ENCODE data around the gene LCP1.

LCP1 gene

DNA sequence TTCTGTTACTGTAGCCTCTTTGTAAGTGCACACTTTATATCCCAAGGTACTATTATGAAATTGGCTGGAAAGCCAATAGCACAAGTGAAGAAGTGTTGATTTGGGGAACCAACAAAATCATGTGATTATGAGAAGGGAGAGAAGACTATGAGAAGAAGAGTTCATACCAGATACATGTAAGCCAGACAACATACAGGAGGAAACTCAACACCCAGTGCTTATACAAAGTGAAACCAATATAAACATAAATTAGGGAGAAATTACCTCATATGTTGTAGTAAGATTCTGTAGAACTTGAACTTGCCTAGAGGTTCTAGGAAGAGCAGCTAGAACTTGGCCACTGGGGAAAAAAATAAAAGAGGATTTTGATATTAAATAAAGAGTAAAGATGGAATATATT is 94.5 kb downstream of the LCP1 start:
- DNase-seq (ENCODE audit: low read depth), result no peak
- in situ Hi-C loops (cut with HindIII; ENCODE audit: low sequenced_read_pairs), result no loop called here

DNA sequence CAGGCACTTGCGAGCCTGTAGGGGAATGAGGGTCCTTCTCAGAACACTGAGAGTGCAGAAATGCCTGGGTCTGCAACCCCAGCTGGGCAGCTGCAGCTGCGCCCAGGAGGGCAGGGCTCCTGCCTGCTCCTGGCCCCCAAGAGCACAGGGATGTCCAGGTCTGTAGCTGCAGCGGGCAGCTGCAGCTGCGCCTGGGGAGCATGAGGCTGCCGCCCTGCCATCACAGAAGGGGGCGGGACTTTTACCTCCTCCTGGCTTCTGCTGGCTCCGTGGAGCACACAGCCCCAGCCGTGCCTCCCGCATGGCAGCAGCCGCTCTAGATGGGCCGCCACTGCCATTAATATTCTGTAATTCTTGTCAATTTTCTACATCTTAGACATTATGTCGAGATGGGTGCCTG is 95.0 kb downstream of the LCP1 start:
- no peak overlapping the region for H3K4me3 ChIP-seq (ENCODE audit: low read depth, low read length)
- TF ChIP-seq, protein P1, sequence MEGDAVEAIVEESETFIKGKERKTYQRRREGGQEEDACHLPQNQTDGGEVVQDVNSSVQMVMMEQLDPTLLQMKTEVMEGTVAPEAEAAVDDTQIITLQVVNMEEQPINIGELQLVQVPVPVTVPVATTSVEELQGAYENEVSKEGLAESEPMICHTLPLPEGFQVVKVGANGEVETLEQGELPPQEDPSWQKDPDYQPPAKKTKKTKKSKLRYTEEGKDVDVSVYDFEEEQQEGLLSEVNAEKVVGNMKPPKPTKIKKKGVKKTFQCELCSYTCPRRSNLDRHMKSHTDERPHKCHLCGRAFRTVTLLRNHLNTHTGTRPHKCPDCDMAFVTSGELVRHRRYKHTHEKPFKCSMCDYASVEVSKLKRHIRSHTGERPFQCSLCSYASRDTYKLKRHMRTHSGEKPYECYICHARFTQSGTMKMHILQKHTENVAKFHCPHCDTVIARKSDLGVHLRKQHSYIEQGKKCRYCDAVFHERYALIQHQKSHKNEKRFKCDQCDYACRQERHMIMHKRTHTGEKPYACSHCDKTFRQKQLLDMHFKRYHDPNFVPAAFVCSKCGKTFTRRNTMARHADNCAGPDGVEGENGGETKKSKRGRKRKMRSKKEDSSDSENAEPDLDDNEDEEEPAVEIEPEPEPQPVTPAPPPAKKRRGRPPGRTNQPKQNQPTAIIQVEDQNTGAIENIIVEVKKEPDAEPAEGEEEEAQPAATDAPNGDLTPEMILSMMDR (IDR thresholded peaks at IDR 0.05; ENCODE audit: low read depth, low read length, missing control alignments), result no peak
- in situ Hi-C loops (cut with HindIII; ENCODE audit: low sequenced_read_pairs), result no loop called here
- DNase-seq (ENCODE audit: low read depth), result no peak

More for the DNA sequence above, 94.5 kb downstream of the LCP1 start:
- H3K4me3 ChIP-seq (ENCODE audit: low read depth, low read length), result no peak overlapping the region
- TF ChIP-seq, protein P1 (IDR thresholded peaks at IDR 0.05; ENCODE audit: low read depth, low read length, missing control alignments), result no peak

DNA sequence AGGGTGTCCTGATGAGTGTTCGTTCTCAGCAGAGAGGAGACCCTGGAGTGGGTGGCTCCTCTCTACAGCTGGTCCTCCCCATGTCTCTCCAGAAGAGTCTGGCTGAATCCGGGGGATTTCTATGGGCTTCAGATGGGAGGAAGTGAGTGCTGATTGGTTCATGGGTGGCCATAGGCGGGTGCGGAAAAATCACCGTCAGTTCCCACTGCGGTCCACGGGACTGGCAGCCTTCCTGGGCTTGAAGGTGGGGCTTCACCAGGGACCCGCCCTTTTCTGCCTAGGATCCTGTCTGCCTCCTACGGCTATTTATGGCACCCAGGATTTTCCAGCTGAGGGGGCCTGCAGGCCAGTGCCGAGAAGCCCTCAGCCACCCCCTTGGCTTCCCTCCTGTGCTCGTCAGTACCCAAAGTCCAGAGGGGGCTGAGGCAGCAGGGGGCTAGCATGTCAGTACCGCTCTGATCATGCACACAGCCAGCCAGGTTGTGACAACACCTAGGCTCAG is 95.5 kb downstream of the LCP1 start:
- H3K4me3 ChIP-seq (ENCODE audit: low read depth, low read length), result no peak overlapping the region
- DNase-seq (ENCODE audit: low read depth), result no peak
- TF ChIP-seq, protein P1 (IDR thresholded peaks at IDR 0.05; ENCODE audit: low read depth, low read length, missing control alignments), result no peak
- in situ Hi-C loops (cut with HindIII; ENCODE audit: low sequenced_read_pairs), result no loop called here

DNA sequence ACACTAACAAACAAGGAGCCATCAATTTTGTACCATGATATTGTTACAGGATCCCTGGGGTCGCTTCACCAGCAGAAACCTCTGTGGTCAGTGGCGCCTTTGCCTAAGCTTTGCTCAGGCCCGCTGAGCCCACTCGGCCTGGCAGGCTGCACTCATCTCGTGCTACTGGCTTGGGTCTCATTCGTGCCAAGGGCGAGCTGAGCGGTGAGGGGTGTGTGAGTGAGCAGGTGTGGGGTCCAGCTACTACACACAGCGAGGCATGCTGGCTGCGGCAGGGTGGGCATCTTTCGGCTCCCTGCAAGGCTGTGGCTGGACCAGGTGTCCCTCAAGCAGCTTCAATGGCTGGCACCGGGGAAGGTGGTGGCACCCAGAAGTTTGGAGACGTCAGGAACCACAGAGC is 96.2 kb downstream of the LCP1 start:
- TF ChIP-seq, protein P1 (IDR thresholded peaks at IDR 0.05; ENCODE audit: low read depth, low read length, missing control alignments), result no peak
- no peak for DNase-seq (ENCODE audit: low read depth)
- in situ Hi-C loops (cut with HindIII; ENCODE audit: low sequenced_read_pairs), result no loop called here

DNA sequence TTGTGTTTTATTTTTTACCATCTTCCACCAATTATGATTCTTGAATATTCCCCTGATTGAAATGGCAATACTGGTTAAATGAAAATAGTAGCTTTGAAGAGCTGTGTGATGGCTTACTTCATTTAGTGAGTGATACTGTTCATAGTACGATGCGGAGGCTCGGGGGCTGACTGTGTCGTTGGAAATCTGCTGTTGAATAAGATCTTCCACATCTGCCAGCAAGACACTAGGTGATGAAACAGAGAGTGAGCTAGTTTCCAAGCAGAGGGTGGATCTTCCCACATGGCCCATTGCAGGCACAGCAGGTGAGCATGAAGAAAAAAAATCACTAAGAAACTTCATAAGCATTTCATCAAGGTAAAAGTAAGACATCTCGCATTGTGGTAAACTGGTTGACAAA is 99.7 kb downstream of the LCP1 start:
- no peak overlapping the region for H3K4me3 ChIP-seq (ENCODE audit: low read depth, low read length)
- in situ Hi-C loops (cut with HindIII; ENCODE audit: low sequenced_read_pairs), result no loop called here
- TF ChIP-seq, protein P1 (IDR thresholded peaks at IDR 0.05; ENCODE audit: low read depth, low read length, missing control alignments), result no peak
- DNase-seq (ENCODE audit: low read depth), result no peak

More for the DNA sequence above, 96.2 kb downstream of the LCP1 start:
- H3K4me3 ChIP-seq (ENCODE audit: low read depth, low read length), result no peak overlapping the region

DNA sequence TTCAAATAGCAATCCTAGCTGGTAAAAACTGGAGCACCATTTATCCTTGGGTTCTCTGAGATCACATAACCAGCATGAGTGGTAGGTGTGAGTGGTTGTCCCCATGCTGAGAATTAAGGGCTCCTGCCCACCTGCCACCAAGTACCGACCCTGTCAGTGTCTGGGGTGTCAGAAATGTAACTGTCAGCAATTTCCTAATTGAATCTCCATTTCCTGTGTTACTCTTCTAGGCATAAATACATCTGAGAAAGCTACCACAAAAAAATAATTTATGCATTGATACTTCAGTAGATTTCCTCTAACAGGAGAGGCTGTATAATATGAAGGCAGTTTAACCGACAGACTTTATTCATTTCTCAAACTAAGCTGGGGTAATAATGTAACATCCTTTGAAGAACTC is 102.2 kb downstream of the LCP1 start:
- no peak overlapping the region for H3K4me3 ChIP-seq (ENCODE audit: low read depth, low read length)
- TF ChIP-seq, protein P1 (IDR thresholded peaks at IDR 0.05; ENCODE audit: low read depth, low read length, missing control alignments), result no peak
- in situ Hi-C loops (cut with HindIII; ENCODE audit: low sequenced_read_pairs), result no loop called here
- no peak for DNase-seq (ENCODE audit: low read depth)

DNA sequence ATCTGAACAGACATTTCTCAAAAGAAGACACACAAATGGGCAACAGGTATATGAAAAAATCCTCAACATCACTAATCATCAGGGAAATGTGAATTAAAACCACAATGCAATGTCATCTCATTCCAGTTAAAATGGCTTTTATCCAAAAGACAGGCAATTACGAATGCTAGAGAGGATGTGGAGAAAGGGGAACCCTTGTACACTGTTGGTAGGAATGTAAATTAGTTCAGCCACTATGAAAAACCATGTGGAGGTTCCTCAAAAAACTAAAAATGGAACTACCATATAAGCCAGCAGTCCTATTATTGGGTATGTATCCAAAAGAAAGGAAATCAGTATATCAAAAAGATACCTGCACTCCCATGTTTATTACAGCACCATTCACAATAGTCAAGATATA is 104.7 kb downstream of the LCP1 start:
- TF ChIP-seq, protein P1 (IDR thresholded peaks at IDR 0.05; ENCODE audit: low read depth, low read length, missing control alignments), result no peak
- no peak overlapping the region for H3K4me3 ChIP-seq (ENCODE audit: low read depth, low read length)
- no peak for DNase-seq (ENCODE audit: low read depth)
- in situ Hi-C loops (cut with HindIII; ENCODE audit: low sequenced_read_pairs), result no loop called here

Data from astrocyte of the cerebellum (primary cell).